Liver (tissue), 9 donors: ENCODE data around the gene FLRT2. TPM values are rescaled to one million over a fixed set of nuclear protein-coding genes. Genes with fewer than 3 reads are reported as not detected.

Source experiments
- DNase-seq: peaks from one replicate; pipeline ENCODE4 v3.0.0-alpha.2; 2017; ENCODE audit warnings: low spot score
- H3K27ac ChIP-seq, 2 donors: one replicate each; pipeline ENCODE4 v1.7.0; 2013; ENCODE audit warnings: inconsistent platforms in 2 of 2, low read length in 2 of 2, control low read depth in 1 of 2, low read depth in 1 of 2, mild to moderate bottlenecking in 1 of 2
- H3K27me3 ChIP-seq, 4 donors: one replicate each; pipeline versions ENCODE4 v1.6.1 to v1.7.0; 2013; ENCODE audit warnings: low read length in 3 of 4, inconsistent platforms in 1 of 4, mild to moderate bottlenecking in 1 of 4, moderate library complexity in 1 of 4; ENCODE audit not compliant: control insufficient read depth in 4 of 4, insufficient read depth in 4 of 4
- H3K36me3 ChIP-seq, 4 donors: one replicate each; pipeline versions ENCODE4 v1.6.1 to v1.7.0; 2013; ENCODE audit warnings: low read length in 3 of 4, mild to moderate bottlenecking in 3 of 4, low read depth in 1 of 4, moderate library complexity in 1 of 4; ENCODE audit not compliant: control insufficient read depth in 4 of 4, insufficient read depth in 3 of 4
- H3K4me1 ChIP-seq, 4 donors: one replicate each; pipeline versions ENCODE4 v1.6.1 to v1.7.0; 2013; ENCODE audit warnings: low read length in 3 of 4, mild to moderate bottlenecking in 3 of 4, moderate library complexity in 1 of 4; ENCODE audit not compliant: control insufficient read depth in 4 of 4, insufficient read depth in 4 of 4
- H3K4me3 ChIP-seq, 3 donors: one replicate each; pipeline versions ENCODE4 v1.6.1 to v1.7.0; 2013; ENCODE audit warnings: low read length in 3 of 3, control low read depth in 1 of 3, low read depth in 1 of 3, mild to moderate bottlenecking in 1 of 3
- H3K9ac ChIP-seq, 2 donors: one replicate each; pipeline ENCODE4 v1.7.0; 2013; ENCODE audit warnings: low read length in 2 of 2, mild to moderate bottlenecking in 2 of 2, moderate library complexity in 2 of 2, control low read depth in 1 of 2, low read depth in 1 of 2
- H3K9me3 ChIP-seq, 4 donors: one replicate each; pipeline versions ENCODE4 v1.6.1 to v1.7.0; 2013; ENCODE audit warnings: low read length in 3 of 4; ENCODE audit not compliant: control insufficient read depth in 4 of 4
- EGR1 ChIP-seq, 2 donors: IDR thresholded peaks; 2 replicates each; pipeline ENCODE4 v1.6.1; 2016 to 2018; ENCODE audit warnings: antibody characterized with exemption in 2 of 2, low read depth in 2 of 2
- FOXA1 ChIP-seq: IDR thresholded peaks from 2 replicates; pipeline ENCODE4 v1.6.1; 2016; ENCODE audit warnings: antibody characterized with exemption
- FOXA2 ChIP-seq: IDR thresholded peaks from 2 replicates; pipeline ENCODE4 v1.6.1; 2016; ENCODE audit warnings: antibody characterized with exemption
- GABPA ChIP-seq, 2 donors: IDR thresholded peaks in 1 of 2; conservative IDR thresholded peaks in 1 of 2; 2 replicates each; pipeline ENCODE4 v1.6.1; 2016; ENCODE audit warnings: antibody characterized with exemption in 2 of 2, mild to moderate bottlenecking in 1 of 2, moderate library complexity in 1 of 2
- HNF4A ChIP-seq, 2 donors: conservative IDR thresholded peaks; 2 replicates each; pipeline ENCODE4 v1.6.1; 2016; ENCODE audit warnings: antibody characterized with exemption in 2 of 2, mild to moderate bottlenecking in 2 of 2
- HNF4G ChIP-seq: IDR thresholded peaks from 2 replicates; pipeline ENCODE4 v1.6.1; 2016; ENCODE audit warnings: antibody characterized with exemption
- JUND ChIP-seq, 2 donors: IDR thresholded peaks; 2 replicates each; pipeline ENCODE4 v1.6.1; 2016; ENCODE audit warnings: antibody characterized with exemption in 2 of 2
- NR2F2 ChIP-seq: IDR thresholded peaks from 2 replicates; pipeline ENCODE4 v1.6.1; 2016; ENCODE audit warnings: antibody characterized with exemption
- RAD21 ChIP-seq, 2 donors: IDR thresholded peaks; 2 replicates each; pipeline ENCODE4 v1.6.1; 2016; ENCODE audit warnings: antibody characterized with exemption in 2 of 2, mild to moderate bottlenecking in 2 of 2
- RXRA ChIP-seq, 2 donors: IDR thresholded peaks; 2 replicates each; pipeline ENCODE4 v1.6.1; 2017 to 2018; ENCODE audit warnings: antibody characterized with exemption in 2 of 2, mild to moderate bottlenecking in 1 of 2
- SP1 ChIP-seq: IDR thresholded peaks from 2 replicates; pipeline ENCODE4 v1.6.1; 2018; ENCODE audit warnings: antibody characterized with exemption, mild to moderate bottlenecking
- TAF1 ChIP-seq: conservative IDR thresholded peaks from 2 replicates; pipeline ENCODE4 v1.6.1; 2016; ENCODE audit warnings: antibody characterized with exemption, mild to moderate bottlenecking
- YY1 ChIP-seq: IDR thresholded peaks from 2 replicates; pipeline ENCODE4 v1.6.1; 2016; ENCODE audit warnings: antibody characterized with exemption, mild to moderate bottlenecking
- WGBS: extraction: QIAGEN DNeasy Blood & Tissue Kit; methylation state at CpG from one replicate; pipeline ENCODE4 v1.1.7; 2013; 5-methylcytosine and 5-hydroxymethylcytosine counted together
- polyA plus RNA-seq, 2 donors: library from polyadenylated mRNA; stranded (reverse) in 1 of 2; unstranded in 1 of 2; fragments of 200-250 nt in 1 of 2; fragments of >200 nt in 1 of 2; fragmentation: Nextera tagmentation in 1 of 2; extraction: Ambion mirVana in 1 of 2; gene quantifications; one replicate each; pipeline versions ENCODE4 v1.2.1 to v1.2.3, GENCODE V29; 2013 to 2015
- total RNA-seq, 2 donors: library from RNA; depleted of rRNA; stranded (reverse); fragments of >200 nt; gene quantifications; one replicate each; pipeline ENCODE4 v1.2.3, GENCODE V29; 2014
- TF ChIP-seq, protein P1 (sequence below): IDR thresholded peaks from 2 replicates; pipeline ENCODE4 v1.6.1; 2016; ENCODE audit warnings: antibody characterized with exemption, mild to moderate bottlenecking
- TF ChIP-seq, protein P2 (sequence below): IDR thresholded peaks from 2 replicates; pipeline ENCODE4 v1.6.1; 2016; ENCODE audit warnings: antibody characterized with exemption
- TF ChIP-seq, protein P3 (sequence below): fragments of 150-350 bp; IDR thresholded peaks from 2 replicates; pipeline ENCODE4 v1.5.1; 2017; ENCODE audit warnings: improper control_type of control experiment, low read depth, low read length; ENCODE audit not compliant: missing input control
- TF ChIP-seq, protein P4 (sequence below): IDR thresholded peaks from 2 replicates; pipeline ENCODE4 v1.6.1; 2016; ENCODE audit warnings: antibody characterized with exemption
- TF ChIP-seq, protein P5 (sequence below): IDR thresholded peaks from 2 replicates; pipeline ENCODE4 v1.6.1; 2016; ENCODE audit warnings: antibody characterized with exemption
- donor health status: healthy.
- donor health status: healthy.
- donor health status: healthy.
- donor health status: healthy.
- donor health status: healthy.

The FLRT2 gene
- total and polyA plus RNA-seq, 4 donors = 0.90 to 8.2 (median 1.8) TPM

DNA sequence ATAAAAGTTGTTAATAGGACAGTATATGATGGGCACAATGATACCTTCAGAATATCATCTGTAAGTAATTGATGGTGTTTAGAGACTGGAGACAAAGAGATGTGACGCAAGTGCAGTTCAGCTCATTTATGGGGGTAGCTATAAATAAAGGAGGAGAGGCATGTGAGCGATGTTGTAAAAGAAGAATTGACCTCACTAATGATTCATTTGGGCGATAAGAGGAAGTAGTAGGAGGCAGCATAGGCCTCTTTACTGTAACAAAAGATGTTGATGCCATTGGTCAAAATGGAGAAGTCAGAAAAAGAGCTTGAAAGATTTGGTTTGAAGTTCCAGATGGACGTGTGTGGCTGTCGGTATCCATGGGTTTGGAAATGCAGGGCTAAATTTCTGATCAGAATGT is 70.0 kb downstream of the FLRT2 start:
- DNase-seq = no peak
- no peaks in the 10 kb centered on the region for H3K36me3 ChIP-seq
- H3K27me3 ChIP-seq = no peaks in the 10 kb centered on the region
- no peak overlapping the region for H3K27ac ChIP-seq
- no peak overlapping the region for H3K4me3 ChIP-seq
- WGBS = 74% methylated on average over 5 of the region's 5 CpGs
- no peak overlapping the region for H3K9ac ChIP-seq
- TF ChIP-seq RAD21 (IDR thresholded peaks at IDR 0.05) = no peak
- TF ChIP-seq EGR1 (IDR thresholded peaks at IDR 0.05; ENCODE audit: low read depth in 2 of 2) = no peak
- no peak for TF ChIP-seq NR2F2
- TF ChIP-seq FOXA1 = no peak
- no peak for TF ChIP-seq HNF4G
- TF ChIP-seq, protein P1, sequence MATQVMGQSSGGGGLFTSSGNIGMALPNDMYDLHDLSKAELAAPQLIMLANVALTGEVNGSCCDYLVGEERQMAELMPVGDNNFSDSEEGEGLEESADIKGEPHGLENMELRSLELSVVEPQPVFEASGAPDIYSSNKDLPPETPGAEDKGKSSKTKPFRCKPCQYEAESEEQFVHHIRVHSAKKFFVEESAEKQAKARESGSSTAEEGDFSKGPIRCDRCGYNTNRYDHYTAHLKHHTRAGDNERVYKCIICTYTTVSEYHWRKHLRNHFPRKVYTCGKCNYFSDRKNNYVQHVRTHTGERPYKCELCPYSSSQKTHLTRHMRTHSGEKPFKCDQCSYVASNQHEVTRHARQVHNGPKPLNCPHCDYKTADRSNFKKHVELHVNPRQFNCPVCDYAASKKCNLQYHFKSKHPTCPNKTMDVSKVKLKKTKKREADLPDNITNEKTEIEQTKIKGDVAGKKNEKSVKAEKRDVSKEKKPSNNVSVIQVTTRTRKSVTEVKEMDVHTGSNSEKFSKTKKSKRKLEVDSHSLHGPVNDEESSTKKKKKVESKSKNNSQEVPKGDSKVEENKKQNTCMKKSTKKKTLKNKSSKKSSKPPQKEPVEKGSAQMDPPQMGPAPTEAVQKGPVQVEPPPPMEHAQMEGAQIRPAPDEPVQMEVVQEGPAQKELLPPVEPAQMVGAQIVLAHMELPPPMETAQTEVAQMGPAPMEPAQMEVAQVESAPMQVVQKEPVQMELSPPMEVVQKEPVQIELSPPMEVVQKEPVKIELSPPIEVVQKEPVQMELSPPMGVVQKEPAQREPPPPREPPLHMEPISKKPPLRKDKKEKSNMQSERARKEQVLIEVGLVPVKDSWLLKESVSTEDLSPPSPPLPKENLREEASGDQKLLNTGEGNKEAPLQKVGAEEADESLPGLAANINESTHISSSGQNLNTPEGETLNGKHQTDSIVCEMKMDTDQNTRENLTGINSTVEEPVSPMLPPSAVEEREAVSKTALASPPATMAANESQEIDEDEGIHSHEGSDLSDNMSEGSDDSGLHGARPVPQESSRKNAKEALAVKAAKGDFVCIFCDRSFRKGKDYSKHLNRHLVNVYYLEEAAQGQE = no peak
- TF ChIP-seq RXRA (IDR thresholded peaks at IDR 0.05) = no peak
- no peak for TF ChIP-seq FOXA2
- no peak for TF ChIP-seq HNF4A (conservative IDR thresholded peaks at IDR 0.05)
- TF ChIP-seq, protein P2, sequence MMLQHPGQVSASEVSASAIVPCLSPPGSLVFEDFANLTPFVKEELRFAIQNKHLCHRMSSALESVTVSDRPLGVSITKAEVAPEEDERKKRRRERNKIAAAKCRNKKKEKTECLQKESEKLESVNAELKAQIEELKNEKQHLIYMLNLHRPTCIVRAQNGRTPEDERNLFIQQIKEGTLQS = no peak
- TF ChIP-seq, protein P3, sequence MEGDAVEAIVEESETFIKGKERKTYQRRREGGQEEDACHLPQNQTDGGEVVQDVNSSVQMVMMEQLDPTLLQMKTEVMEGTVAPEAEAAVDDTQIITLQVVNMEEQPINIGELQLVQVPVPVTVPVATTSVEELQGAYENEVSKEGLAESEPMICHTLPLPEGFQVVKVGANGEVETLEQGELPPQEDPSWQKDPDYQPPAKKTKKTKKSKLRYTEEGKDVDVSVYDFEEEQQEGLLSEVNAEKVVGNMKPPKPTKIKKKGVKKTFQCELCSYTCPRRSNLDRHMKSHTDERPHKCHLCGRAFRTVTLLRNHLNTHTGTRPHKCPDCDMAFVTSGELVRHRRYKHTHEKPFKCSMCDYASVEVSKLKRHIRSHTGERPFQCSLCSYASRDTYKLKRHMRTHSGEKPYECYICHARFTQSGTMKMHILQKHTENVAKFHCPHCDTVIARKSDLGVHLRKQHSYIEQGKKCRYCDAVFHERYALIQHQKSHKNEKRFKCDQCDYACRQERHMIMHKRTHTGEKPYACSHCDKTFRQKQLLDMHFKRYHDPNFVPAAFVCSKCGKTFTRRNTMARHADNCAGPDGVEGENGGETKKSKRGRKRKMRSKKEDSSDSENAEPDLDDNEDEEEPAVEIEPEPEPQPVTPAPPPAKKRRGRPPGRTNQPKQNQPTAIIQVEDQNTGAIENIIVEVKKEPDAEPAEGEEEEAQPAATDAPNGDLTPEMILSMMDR = no peak
- TF ChIP-seq, protein P4, sequence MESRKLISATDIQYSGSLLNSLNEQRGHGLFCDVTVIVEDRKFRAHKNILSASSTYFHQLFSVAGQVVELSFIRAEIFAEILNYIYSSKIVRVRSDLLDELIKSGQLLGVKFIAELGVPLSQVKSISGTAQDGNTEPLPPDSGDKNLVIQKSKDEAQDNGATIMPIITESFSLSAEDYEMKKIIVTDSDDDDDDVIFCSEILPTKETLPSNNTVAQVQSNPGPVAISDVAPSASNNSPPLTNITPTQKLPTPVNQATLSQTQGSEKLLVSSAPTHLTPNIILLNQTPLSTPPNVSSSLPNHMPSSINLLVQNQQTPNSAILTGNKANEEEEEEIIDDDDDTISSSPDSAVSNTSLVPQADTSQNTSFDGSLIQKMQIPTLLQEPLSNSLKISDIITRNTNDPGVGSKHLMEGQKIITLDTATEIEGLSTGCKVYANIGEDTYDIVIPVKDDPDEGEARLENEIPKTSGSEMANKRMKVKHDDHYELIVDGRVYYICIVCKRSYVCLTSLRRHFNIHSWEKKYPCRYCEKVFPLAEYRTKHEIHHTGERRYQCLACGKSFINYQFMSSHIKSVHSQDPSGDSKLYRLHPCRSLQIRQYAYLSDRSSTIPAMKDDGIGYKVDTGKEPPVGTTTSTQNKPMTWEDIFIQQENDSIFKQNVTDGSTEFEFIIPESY = no peak
- TF ChIP-seq YY1 = no peak
- H3K4me1 ChIP-seq = no peaks in the 10 kb centered on the region
- no peaks in the 10 kb centered on the region for H3K9me3 ChIP-seq

DNA sequence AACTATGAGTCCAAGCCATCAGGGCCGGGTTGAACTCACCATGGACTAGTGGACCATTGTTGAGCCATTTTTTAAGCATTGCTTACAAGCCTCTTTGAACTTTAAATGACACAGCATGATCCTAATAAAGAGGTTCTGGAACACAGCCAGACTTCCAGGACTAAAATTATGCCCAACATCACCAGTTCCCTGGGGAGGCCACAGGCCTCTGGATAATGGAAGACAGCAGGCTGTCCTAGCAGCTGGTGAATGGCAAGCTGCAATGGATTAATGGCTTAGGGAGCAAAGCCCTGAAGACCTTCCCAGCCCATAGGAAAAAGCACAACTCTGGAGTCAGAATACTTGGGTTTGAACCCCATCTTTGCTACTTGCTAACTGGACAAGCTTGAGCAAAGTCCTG is 71.3 kb downstream of the FLRT2 start:
- Histone ChIP-seq H3K36me3 (no peaks in the 10 kb centered on the region), H3K27me3 (no peaks in the 10 kb centered on the region), H3K4me1 (no peaks in the 10 kb centered on the region), H3K4me3 (no peak overlapping the region), H3K9me3 (no peaks in the 10 kb centered on the region), H3K9ac (no peak overlapping the region), H3K27ac (no peak overlapping the region)
- no peak for DNase-seq
- whole genome bisulfite sequencing = 93% methylated on average over 1 of the region's 1 CpG
- TF ChIP-seq TAF1 (no peak), NR2F2 (no peak), RXRA (IDR thresholded peaks at IDR 0.05) (no peak), JUND (IDR thresholded peaks at IDR 0.05) (no peak), SP1 (no peak), EGR1 (IDR thresholded peaks at IDR 0.05; ENCODE audit: low read depth in 2 of 2) (no peak), RAD21 (IDR thresholded peaks at IDR 0.05) (no peak), FOXA1 (no peak), FOXA2 (no peak), HNF4A (conservative IDR thresholded peaks at IDR 0.05) (no peak), YY1 (no peak), GABPA (IDR thresholded peaks at IDR 0.05 in 1 of 2, conservative IDR thresholded peaks at IDR 0.05 in 1 of 2) (no peak)
- TF ChIP-seq, protein P2 = no peak
- TF ChIP-seq, protein P1 = no peak
- TF ChIP-seq, protein P3 = no peak
- TF ChIP-seq, protein P5, sequence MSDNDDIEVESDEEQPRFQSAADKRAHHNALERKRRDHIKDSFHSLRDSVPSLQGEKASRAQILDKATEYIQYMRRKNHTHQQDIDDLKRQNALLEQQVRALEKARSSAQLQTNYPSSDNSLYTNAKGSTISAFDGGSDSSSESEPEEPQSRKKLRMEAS = no peak
